ENCODE data around the gene UFSP2.

- no peak for TF ChIP-seq CTCF (IDR thresholded peaks at IDR 0.05; ENCODE audit: low read depth, low read length, poor library complexity, severe bottlenecking)
- TF ChIP-seq EZH2phosphoT487 (IDR thresholded peaks at IDR 0.05; ENCODE audit: borderline replicate concordance, low read length), result no peak
These were observed 47.5 kb downstream of the UFSP2 start for GRCh38 chr4:185378264-185378663.
